Astrocyte of the cerebellum (primary cell): Measurements from ENCODE around the gene RFTN1.

Experiments
- DNase-seq: peaks from one replicate; pipeline ENCODE4 v3.0.0-alpha.2; 2011; ENCODE audit warnings: low read depth
- H3K4me3 ChIP-seq: 2 replicates; pipeline ENCODE4 v1.5.1; 2011; ENCODE audit warnings: mild to moderate bottlenecking, low read depth, low read length, moderate library complexity
- in situ Hi-C: cut with HindIII; loops from 2 replicates; pipeline ENCODE4 v1.10.0; 2017; ENCODE audit warnings: low sequenced_read_pairs
- TF ChIP-seq, protein P1 (sequence below): IDR thresholded peaks from 2 replicates; pipeline ENCODE4 v1.5.1; 2012; ENCODE audit warnings: low read length, low read depth, moderate library complexity, mild to moderate bottlenecking; ENCODE audit errors: missing control alignments

Gene RFTN1

DNA sequence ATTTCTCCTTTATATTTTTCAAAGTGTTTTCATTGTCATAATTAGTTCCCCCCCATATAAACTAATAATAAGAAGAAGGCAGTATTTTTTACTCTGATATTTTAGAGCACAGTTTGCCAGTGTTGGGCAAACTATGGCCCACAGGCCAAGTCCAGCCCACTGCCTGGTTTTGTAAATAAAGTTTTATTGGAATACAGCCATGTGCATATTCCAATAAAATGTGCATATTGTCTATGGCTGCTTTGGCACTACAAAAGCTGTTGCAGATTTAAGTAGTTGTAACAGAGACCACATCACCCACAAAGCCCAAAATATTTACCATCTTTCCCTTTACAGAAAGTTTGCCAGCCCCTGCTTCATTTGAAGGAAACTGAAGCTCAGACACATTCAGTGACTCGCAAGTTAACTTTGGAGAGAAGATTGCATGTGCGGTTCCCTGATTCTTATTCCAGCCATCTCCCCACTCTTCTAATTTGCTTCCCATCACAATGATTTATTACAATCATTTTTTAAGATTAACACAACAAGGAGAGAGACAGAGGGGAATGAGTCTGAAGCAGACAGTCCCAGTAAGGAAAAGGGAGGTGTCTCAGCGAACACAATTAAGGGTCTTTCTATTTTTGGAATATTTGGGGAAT lies 48.9 kb downstream of the RFTN1 start:
- H3K4me3 ChIP-seq = no peak overlapping the region
- TF ChIP-seq, protein P1, sequence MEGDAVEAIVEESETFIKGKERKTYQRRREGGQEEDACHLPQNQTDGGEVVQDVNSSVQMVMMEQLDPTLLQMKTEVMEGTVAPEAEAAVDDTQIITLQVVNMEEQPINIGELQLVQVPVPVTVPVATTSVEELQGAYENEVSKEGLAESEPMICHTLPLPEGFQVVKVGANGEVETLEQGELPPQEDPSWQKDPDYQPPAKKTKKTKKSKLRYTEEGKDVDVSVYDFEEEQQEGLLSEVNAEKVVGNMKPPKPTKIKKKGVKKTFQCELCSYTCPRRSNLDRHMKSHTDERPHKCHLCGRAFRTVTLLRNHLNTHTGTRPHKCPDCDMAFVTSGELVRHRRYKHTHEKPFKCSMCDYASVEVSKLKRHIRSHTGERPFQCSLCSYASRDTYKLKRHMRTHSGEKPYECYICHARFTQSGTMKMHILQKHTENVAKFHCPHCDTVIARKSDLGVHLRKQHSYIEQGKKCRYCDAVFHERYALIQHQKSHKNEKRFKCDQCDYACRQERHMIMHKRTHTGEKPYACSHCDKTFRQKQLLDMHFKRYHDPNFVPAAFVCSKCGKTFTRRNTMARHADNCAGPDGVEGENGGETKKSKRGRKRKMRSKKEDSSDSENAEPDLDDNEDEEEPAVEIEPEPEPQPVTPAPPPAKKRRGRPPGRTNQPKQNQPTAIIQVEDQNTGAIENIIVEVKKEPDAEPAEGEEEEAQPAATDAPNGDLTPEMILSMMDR = no peak
- DNase-seq = no peak
- in situ Hi-C loops = no loop called here

DNA sequence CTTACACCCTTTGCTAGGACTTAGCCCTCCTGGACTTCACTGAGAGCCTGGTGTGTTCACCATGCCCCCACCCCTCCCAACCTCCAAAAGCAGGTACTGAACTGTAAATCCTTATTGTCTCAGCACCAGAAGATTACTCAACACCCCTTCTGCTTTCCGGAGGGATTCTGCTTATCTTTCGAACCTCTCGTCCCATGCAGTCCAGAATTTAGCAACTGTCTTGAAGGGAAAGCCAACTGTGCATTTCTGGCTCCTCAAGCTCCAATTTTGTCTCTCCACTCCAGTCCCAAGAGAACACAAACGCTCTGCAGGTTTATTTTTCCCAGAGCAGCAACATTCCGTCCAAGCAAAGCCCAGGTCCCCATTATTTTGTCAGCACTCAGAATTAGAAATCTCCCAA lies 49.6 kb downstream of the RFTN1 start:
- in situ Hi-C loops = no loop called here
- TF ChIP-seq, protein P1 = no peak

DNA sequence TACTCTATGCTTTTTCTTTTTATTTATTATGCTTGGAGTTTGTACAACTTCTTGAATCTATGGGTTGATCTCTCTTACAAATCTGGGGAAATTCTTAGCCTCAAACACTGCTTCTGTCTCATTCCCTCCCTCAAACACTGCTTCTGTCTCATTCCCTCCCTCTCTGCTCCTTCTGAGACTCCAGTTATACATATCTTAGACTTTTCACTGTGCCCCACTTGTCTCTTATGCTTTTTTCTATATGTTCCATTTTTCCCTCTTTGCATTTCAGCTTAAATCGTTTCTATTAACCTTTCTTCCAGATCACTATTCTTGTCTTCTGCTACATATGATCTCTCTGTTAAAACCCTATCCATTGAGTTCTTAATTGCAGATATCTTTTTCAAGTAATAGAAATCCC lies 50.4 kb downstream of the RFTN1 start:
- no peak overlapping the region for H3K4me3 ChIP-seq
- no peak for DNase-seq
- in situ Hi-C loops = no loop called here
- TF ChIP-seq, protein P1 = no peak

More for the DNA sequence above, 49.6 kb downstream of the RFTN1 start:
- no peak for DNase-seq
- H3K4me3 ChIP-seq = no peak overlapping the region

DNA sequence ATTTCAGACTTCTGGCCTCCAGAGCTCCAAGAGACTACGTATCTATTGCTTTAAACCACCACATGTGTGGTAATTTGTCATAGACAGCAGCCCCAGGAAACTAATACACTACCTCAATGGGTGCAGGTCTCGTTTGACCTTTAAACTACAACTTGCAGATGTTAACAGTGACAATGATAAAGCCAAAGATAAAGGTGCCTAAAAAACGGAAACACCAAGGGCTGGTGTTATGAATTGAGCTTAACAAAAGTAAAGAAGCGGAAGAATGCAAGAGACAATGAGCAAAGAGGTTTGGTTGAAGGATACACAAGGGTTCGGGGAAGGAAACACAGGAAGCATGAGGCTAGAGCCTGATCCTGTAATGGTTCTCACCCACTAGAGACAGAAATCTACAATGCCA lies 50.8 kb downstream of the RFTN1 start:
- in situ Hi-C loops = no loop called here
- DNase-seq = no peak
- TF ChIP-seq, protein P1 = no peak
- no peak overlapping the region for H3K4me3 ChIP-seq

DNA sequence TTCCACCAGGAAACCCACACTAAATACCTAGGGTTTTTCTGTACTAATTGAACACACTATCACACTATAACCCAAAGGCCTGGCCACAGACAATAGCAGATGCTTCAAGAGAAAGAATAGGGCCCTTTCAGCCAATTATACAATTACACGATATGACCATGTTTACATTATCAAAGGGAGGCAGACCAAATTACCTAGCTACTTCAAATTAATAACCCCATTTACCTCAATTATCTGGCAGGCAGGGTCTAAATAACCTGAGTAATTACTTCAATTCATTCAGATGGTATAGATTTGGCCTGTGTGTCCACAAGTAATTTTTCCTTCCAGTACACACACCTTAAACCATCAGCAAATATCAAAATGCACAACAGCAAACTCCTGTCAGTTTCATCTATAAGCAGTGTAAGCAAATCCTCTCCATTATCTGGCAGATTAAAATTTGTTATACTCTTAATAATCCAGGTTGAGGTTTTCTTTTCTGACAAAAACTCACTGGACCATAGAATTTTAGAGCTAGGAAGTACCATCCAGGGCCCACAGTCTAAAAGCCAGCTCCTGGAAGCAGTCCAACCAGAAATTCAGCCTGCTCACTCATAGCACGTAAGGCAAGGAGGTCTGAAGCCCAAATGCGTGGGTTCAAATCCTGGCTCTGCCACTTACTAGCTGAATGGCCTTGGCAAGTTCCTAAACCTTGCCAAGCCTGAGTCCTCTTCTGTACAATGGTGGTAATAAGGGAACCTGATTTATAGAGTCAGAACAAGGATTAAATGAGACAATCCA lies 51.8 kb downstream of the RFTN1 start:
- TF ChIP-seq, protein P1 = no peak
- H3K4me3 ChIP-seq = no peak overlapping the region
- DNase-seq = no peak
- in situ Hi-C loops = no loop called here

DNA sequence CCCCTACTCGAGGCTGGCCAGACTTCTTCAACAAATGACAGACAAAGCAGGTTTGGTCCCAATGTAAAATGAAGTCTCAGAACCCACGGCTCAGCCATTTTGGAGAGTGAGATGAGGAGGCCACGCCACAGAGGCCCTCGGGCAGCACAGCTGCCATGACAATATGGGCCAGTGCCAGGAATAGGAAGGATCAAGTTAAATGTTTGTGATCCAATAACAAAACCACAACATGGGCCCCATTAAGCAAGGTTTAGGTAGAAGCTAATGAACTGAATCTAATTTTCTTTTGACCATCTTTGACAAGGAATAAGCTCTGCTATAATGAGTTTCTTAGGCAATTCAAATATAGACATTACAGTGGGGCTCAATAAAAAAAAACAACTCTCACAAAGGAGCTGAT lies 52.6 kb downstream of the RFTN1 start:
- in situ Hi-C loops = no loop called here
- no peak for DNase-seq
- TF ChIP-seq, protein P1 = no peak
- no peak overlapping the region for H3K4me3 ChIP-seq
